ENCODE measurements around the gene FNDC11. TPM values are rescaled to one million over a fixed set of nuclear protein-coding genes. Genes with fewer than 3 reads are reported as not detected.

The FNDC11 gene
- total RNA-seq, 1 experiment from 2014 or later, result 1.8 TPM

GRCh38 chr20:63541371-63541770, 12.6 kb upstream of the FNDC11 start:
- H4K20me1 ChIP-seq (ENCODE audit: low read length), result no peaks in the 10 kb centered on the region
- no peaks in the 10 kb centered on the region for H3K9me2 ChIP-seq (replicated peaks; ENCODE audit: low read length)
- ChIA-PET POLR2A (ENCODE audit: unreplicated experiment) (no interaction called here), CTCF (no interaction called here)
- H3K4me3 ChIP-seq (ENCODE audit: low read length), result no peak overlapping the region
- H3K9ac ChIP-seq (ENCODE audit: low read length), result no peak overlapping the region
- no peak overlapping the region for H2AFZ ChIP-seq (ENCODE audit: low read length)
- H3K27ac ChIP-seq (ENCODE audit: low read length), result no peak overlapping the region
- H3K9me3 ChIP-seq (ENCODE audit: low read length), result no peaks in the 10 kb centered on the region
- H3K4me1 ChIP-seq (ENCODE audit: insufficient read depth, low read length), result peaks cover 51% of the 10 kb centered on the region
- H3K36me3 ChIP-seq (ENCODE audit: low read depth, low read length), result no peaks in the 10 kb centered on the region
- no TSS peak for BruUV-seq (replicated peaks)
- H3K27me3 ChIP-seq (ENCODE audit: low read length), result no peaks in the 10 kb centered on the region
- no peak overlapping the region for H3K4me2 ChIP-seq (ENCODE audit: low read length)
- peaks cover 7% of the 10 kb centered on the region for H3K79me2 ChIP-seq (ENCODE audit: low read length)
- H3F3A ChIP-seq (ENCODE audit: low read length, unreplicated experiment), result no peaks in the 10 kb centered on the region
- intact Hi-C loops (cut with micrococcal nuclease), result no loop called here
- ATAC-seq (no peak), DNase-seq (no peak)
- TF ChIP-seq EZH2 (IDR thresholded peaks at IDR 0.05; ENCODE audit: low read length, unreplicated experiment), result no peak
- TF ChIP-seq EZH2phosphoT487 (IDR thresholded peaks at IDR 0.05; ENCODE audit: borderline replicate concordance, low read length), result no peak
- no peak for TF ChIP-seq CTCF (conservative IDR thresholded peaks at IDR 0.05; ENCODE audit: low read depth, low read length)

- ChIA-PET POLR2A (ENCODE audit: unreplicated experiment) (interaction anchor here (0.7 kb wide), 1 partner anchor 25 kb away, joined by 3 read pairs; no protein-coding TSS in a partner anchor), CTCF (no interaction called here)
- BruUV-seq (replicated peaks), result no TSS peak
- no peak overlapping the region for H3K9ac ChIP-seq (ENCODE audit: low read length)
- no peaks in the 10 kb centered on the region for H3F3A ChIP-seq (ENCODE audit: low read length, unreplicated experiment)
- no peaks in the 10 kb centered on the region for H3K9me2 ChIP-seq (replicated peaks; ENCODE audit: low read length)
- H3K79me2 ChIP-seq (ENCODE audit: low read length), result peaks cover under 1% of the 10 kb centered on the region; the same call in 1 of the 2 replicates
- H4K20me1 ChIP-seq (ENCODE audit: low read length), result no peaks in the 10 kb centered on the region
- H3K4me3 ChIP-seq (ENCODE audit: low read length), result no peak overlapping the region
- no peaks in the 10 kb centered on the region for H3K27me3 ChIP-seq (ENCODE audit: low read length)
- TF ChIP-seq EZH2 (IDR thresholded peaks at IDR 0.05; ENCODE audit: low read length, unreplicated experiment), result no peak
- no peak for TF ChIP-seq EZH2phosphoT487 (IDR thresholded peaks at IDR 0.05; ENCODE audit: borderline replicate concordance, low read length)
- TF ChIP-seq CTCF (conservative IDR thresholded peaks at IDR 0.05; ENCODE audit: low read depth, low read length), result no peak
- H3K4me1 ChIP-seq (ENCODE audit: insufficient read depth, low read length), result peaks cover 44% of the 10 kb centered on the region
- intact Hi-C loops (cut with micrococcal nuclease), result no loop called here
- no peaks in the 10 kb centered on the region for H3K36me3 ChIP-seq (ENCODE audit: low read depth, low read length)
- DNase-seq (no peak), ATAC-seq (no peak)
- H2AFZ ChIP-seq (ENCODE audit: low read length), result no peak overlapping the region
- H3K27ac ChIP-seq (ENCODE audit: low read length), result no peak overlapping the region
- no peaks in the 10 kb centered on the region for H3K9me3 ChIP-seq (ENCODE audit: low read length)
- H3K4me2 ChIP-seq (ENCODE audit: low read length), result no peak overlapping the region
Observed at GRCh38 chr20:63542031-63542559, 11.9 kb upstream of the FNDC11 start.

GRCh38 chr20:63542696-63543095, 11.3 kb upstream of the FNDC11 start:
- H3K9ac ChIP-seq (ENCODE audit: low read length), result no peak overlapping the region
- no peaks in the 10 kb centered on the region for H3K9me2 ChIP-seq (replicated peaks; ENCODE audit: low read length)
- POLR2A ChIA-PET (ENCODE audit: unreplicated experiment), result interaction anchor here (0.7 kb wide), 1 partner anchor 26 kb away, joined by 3 read pairs; no protein-coding TSS in a partner anchor
- no peak overlapping the region for H2AFZ ChIP-seq (ENCODE audit: low read length)
- no TSS peak for BruUV-seq (replicated peaks)
- no peak overlapping the region for H3K4me2 ChIP-seq (ENCODE audit: low read length)
- H3K79me2 ChIP-seq (ENCODE audit: low read length), result no peaks in the 10 kb centered on the region
- no peaks in the 10 kb centered on the region for H3K36me3 ChIP-seq (ENCODE audit: low read depth, low read length)
- H4K20me1 ChIP-seq (ENCODE audit: low read length), result no peaks in the 10 kb centered on the region
- H3K4me1 ChIP-seq (ENCODE audit: insufficient read depth, low read length), result peaks cover 41% of the 10 kb centered on the region
- H3K9me3 ChIP-seq (ENCODE audit: low read length), result no peaks in the 10 kb centered on the region
- intact Hi-C loops (cut with micrococcal nuclease), result no loop called here
- no peak for ATAC-seq
- TF ChIP-seq CTCF (conservative IDR thresholded peaks at IDR 0.05; ENCODE audit: low read depth, low read length) (no peak), EZH2 (IDR thresholded peaks at IDR 0.05; ENCODE audit: low read length, unreplicated experiment) (no peak), EZH2phosphoT487 (IDR thresholded peaks at IDR 0.05; ENCODE audit: borderline replicate concordance, low read length) (no peak)
- no peak overlapping the region for H3K27ac ChIP-seq (ENCODE audit: low read length)
- CTCF ChIA-PET, result no interaction called here
- H3K27me3 ChIP-seq (ENCODE audit: low read length), result no peaks in the 10 kb centered on the region
- DNase-seq, result no peak
- no peak overlapping the region for H3K4me3 ChIP-seq (ENCODE audit: low read length)
- H3F3A ChIP-seq (ENCODE audit: low read length, unreplicated experiment), result no peaks in the 10 kb centered on the region
